Measurements from ENCODE around the gene ITLN1.
"Not testable (repeated sequence)": the region's sequence is repeated elsewhere in the genome, so short reads cannot be mapped to it uniquely, and the experiment has no call there.

The ITLN1 gene

DNA sequence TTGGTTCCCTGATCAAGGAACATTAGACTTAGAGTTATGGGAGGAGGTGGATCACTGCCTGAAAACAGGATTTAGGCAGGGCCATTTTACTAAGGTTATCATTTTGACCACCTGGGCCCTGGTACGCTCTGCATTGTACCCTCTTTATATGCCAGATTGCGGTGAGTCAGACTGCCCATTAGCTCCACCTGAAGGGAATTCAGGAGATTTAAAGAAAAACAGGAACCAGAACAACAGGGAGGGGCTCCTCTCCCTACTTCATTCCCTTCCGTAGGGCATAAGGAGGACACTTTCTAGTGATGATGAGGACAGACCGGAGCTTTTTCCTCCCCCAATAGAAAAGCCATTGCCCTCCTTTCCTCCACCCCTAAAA, 20.6 kb upstream of the ITLN1 start:
- no peaks in the 10 kb centered on the region for H3K36me3 ChIP-seq (ENCODE audit: control insufficient read depth in 2 of 2, insufficient read depth in 2 of 2, low read length in 2 of 2)
- H3K27ac ChIP-seq (ENCODE audit: low read depth in 2 of 2, low read length in 2 of 2): no peak overlapping the region
- no peaks in the 10 kb centered on the region for H3K27me3 ChIP-seq (ENCODE audit: control insufficient read depth in 2 of 2, insufficient read depth in 2 of 2, low read length in 2 of 2)
- H3K9ac ChIP-seq (ENCODE audit: low read depth in 1 of 2, low read length in 2 of 2): no peak overlapping the region
- no peaks in the 10 kb centered on the region for H3K4me1 ChIP-seq (ENCODE audit: control insufficient read depth in 2 of 2, insufficient read depth in 2 of 2, low read length in 2 of 2)
- no peak overlapping the region for H3K4me3 ChIP-seq (ENCODE audit: low read length in 2 of 2)
- H3K9me3 ChIP-seq (ENCODE audit: control insufficient read depth in 2 of 2, low read length in 2 of 2): no peaks in the 10 kb centered on the region

DNA sequence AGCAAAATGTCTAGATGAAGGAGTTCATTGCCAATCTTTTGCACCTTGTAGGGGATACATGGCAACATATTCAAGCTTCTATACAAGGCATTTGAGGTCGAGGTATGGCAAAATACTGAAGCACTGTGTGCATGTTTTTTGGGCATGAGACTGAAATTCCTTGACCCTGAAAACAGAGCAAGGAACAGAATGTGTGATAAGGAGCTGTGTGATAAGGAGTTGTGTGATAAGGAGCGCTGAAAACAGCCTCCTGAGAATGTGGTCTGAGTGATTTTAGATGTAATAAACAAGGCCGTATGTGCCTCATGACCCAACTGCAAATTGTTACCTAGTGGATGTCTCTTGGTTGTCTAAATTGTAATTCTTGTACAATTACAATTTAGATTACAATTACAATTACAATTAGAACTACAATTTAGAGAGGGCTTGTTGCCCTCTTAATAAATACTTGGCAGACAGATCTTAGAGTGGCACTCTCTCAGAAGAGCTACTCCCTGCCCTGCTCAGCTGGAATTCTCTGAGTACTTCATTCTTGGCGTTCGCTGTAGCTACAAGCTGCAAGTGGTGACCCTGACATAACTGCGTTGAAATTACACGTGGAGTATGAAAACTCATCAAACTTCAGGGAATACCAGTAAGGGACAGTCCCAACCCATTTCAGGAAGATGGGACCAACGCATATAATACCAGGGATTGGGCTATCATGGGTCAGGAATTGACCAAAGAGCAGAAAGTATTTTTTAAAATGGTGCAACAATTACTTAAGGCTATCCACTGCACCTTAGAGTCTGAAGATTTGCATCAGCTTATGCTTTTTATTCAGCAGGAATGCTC, 20.0 kb upstream of the ITLN1 start:
- no peak overlapping the region for H3K27ac ChIP-seq (ENCODE audit: low read depth in 2 of 2, low read length in 2 of 2)
- H3K36me3 ChIP-seq (ENCODE audit: control insufficient read depth in 2 of 2, insufficient read depth in 2 of 2, low read length in 2 of 2): no peaks in the 10 kb centered on the region
- H3K9me3 ChIP-seq (ENCODE audit: control insufficient read depth in 2 of 2, low read length in 2 of 2): no peaks in the 10 kb centered on the region
- no peaks in the 10 kb centered on the region for H3K4me1 ChIP-seq (ENCODE audit: control insufficient read depth in 2 of 2, insufficient read depth in 2 of 2, low read length in 2 of 2)
- H3K9ac ChIP-seq (ENCODE audit: low read depth in 1 of 2, low read length in 2 of 2): no peak overlapping the region
- no peak overlapping the region for H3K4me3 ChIP-seq (ENCODE audit: low read length in 2 of 2)
- no peaks in the 10 kb centered on the region for H3K27me3 ChIP-seq (ENCODE audit: control insufficient read depth in 2 of 2, insufficient read depth in 2 of 2, low read length in 2 of 2)

DNA sequence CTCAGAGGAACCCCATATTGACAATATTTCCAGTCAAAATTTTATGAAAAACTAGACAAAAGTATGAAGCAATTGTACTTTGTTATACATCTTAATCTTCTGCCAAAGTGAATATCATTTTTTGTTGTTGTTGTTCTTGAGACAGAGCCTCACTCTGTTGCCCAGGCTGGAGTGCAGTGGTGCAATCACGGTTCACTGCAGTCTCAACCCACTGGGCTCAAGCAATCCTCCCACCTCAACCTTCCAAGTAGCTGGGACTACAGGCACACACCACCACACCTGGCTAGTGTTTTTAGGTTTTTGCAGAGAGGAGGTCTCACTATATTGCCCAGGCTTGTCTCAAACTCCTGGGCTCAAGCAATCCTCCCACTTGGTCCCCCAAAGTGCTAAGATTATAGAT, 17.3 kb upstream of the ITLN1 start:
- H3K9ac ChIP-seq (ENCODE audit: low read depth in 1 of 2, low read length in 2 of 2); H3K4me3 ChIP-seq (ENCODE audit: low read length in 2 of 2); H3K36me3 ChIP-seq (ENCODE audit: control insufficient read depth in 2 of 2, insufficient read depth in 2 of 2, low read length in 2 of 2); H3K27me3 ChIP-seq (ENCODE audit: control insufficient read depth in 2 of 2, insufficient read depth in 2 of 2, low read length in 2 of 2); H3K9me3 ChIP-seq (ENCODE audit: control insufficient read depth in 2 of 2, low read length in 2 of 2); H3K27ac ChIP-seq (ENCODE audit: low read depth in 2 of 2, low read length in 2 of 2); H3K4me1 ChIP-seq (ENCODE audit: control insufficient read depth in 2 of 2, insufficient read depth in 2 of 2, low read length in 2 of 2): not testable (repeated sequence)

DNA sequence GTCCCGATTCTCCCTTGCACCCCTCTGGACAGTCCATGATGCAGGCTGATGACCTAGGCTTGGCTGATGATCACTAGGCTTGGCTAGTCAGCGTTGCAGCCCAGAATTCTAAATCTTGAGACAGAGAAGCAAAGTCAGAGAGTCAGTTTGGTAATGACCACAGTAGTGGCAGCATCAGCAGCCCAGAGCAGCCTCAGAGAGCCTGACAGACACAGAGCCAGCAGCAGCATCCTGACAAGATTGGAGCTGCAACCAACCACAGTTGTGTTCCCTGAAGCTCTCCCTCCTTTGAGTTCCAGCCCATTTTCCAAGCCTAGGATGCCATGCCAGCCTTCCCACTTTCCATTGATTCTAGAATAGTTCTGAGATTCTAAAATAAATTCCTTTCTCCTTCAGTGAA, 16.8 kb upstream of the ITLN1 start:
- H3K27me3 ChIP-seq (ENCODE audit: control insufficient read depth in 2 of 2, insufficient read depth in 2 of 2, low read length in 2 of 2): no peaks in the 10 kb centered on the region
- H3K36me3 ChIP-seq (ENCODE audit: control insufficient read depth in 2 of 2, insufficient read depth in 2 of 2, low read length in 2 of 2): no peaks in the 10 kb centered on the region
- H3K4me1 ChIP-seq (ENCODE audit: control insufficient read depth in 2 of 2, insufficient read depth in 2 of 2, low read length in 2 of 2): no peaks in the 10 kb centered on the region
- no peak overlapping the region for H3K9ac ChIP-seq (ENCODE audit: low read depth in 1 of 2, low read length in 2 of 2)
- no peak overlapping the region for H3K4me3 ChIP-seq (ENCODE audit: low read length in 2 of 2)
- no peak overlapping the region for H3K27ac ChIP-seq (ENCODE audit: low read depth in 2 of 2, low read length in 2 of 2)
- H3K9me3 ChIP-seq (ENCODE audit: control insufficient read depth in 2 of 2, low read length in 2 of 2): no peaks in the 10 kb centered on the region

DNA sequence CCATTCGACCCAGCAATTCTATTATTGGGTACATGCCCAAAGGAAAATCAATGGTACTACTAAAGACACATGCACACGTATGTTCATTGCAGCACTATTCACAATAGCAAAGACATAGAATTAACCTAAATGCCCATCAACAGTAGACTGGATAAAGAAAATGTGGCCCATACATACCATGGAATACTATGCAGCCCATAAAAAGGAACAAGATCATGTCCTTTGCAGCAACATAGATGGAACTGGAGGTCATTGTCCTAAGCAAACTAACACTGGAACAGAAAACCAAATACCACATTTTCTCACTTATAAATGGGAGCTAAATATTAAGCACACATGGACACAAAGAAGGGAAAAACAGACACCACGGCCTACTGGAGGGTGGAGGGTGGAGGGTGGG, 15.7 kb upstream of the ITLN1 start:
- not testable (repeated sequence) for H3K36me3 ChIP-seq (ENCODE audit: control insufficient read depth in 2 of 2, insufficient read depth in 2 of 2, low read length in 2 of 2); H3K9me3 ChIP-seq (ENCODE audit: control insufficient read depth in 2 of 2, low read length in 2 of 2); H3K4me1 ChIP-seq (ENCODE audit: control insufficient read depth in 2 of 2, insufficient read depth in 2 of 2, low read length in 2 of 2); H3K27me3 ChIP-seq (ENCODE audit: control insufficient read depth in 2 of 2, insufficient read depth in 2 of 2, low read length in 2 of 2); H3K4me3 ChIP-seq (ENCODE audit: low read length in 2 of 2); H3K9ac ChIP-seq (ENCODE audit: low read depth in 1 of 2, low read length in 2 of 2); H3K27ac ChIP-seq (ENCODE audit: low read depth in 2 of 2, low read length in 2 of 2)

DNA sequence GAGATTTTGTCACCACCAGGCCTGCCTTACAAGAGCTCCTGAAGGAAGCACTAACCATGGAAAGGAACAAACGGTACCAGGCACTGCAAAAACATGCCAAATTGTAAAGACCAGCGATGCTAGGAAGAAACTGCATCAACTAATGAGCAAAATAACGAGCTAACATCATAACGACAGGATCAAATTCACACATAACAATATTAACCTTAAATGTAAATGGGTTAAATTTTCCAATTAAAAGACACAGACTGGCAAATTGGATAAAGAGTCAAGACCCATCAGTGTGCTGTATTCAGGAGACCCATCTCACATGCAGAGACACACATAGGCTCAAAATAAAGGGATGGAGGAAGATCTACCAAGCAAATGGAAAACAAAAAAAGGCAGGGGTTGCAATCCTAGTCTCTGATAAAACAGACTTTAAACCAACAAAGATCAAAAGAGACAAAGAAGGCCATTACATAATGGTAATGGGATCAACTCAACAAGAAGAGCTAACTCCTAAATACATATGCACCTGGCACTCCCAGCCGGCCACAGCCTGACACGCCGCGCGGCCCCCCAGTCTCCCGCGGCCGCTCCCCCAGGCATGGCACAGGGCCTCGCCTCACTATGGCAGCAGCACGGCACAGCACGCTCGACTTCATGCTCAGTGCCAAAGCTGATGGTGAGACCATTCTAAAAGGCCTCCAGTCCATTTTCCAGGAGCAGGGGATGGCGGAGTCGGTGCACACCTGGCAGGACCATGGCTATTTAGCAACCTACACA, 9.6 kb upstream of the ITLN1 start:
- not testable (repeated sequence) for H3K27me3 ChIP-seq (ENCODE audit: control insufficient read depth in 2 of 2, insufficient read depth in 2 of 2, low read length in 2 of 2); H3K4me1 ChIP-seq (ENCODE audit: control insufficient read depth in 2 of 2, insufficient read depth in 2 of 2, low read length in 2 of 2); H3K9ac ChIP-seq (ENCODE audit: low read depth in 1 of 2, low read length in 2 of 2); H3K36me3 ChIP-seq (ENCODE audit: control insufficient read depth in 2 of 2, insufficient read depth in 2 of 2, low read length in 2 of 2); H3K27ac ChIP-seq (ENCODE audit: low read depth in 2 of 2, low read length in 2 of 2); H3K9me3 ChIP-seq (ENCODE audit: control insufficient read depth in 2 of 2, low read length in 2 of 2); H3K4me3 ChIP-seq (ENCODE audit: low read length in 2 of 2)

DNA sequence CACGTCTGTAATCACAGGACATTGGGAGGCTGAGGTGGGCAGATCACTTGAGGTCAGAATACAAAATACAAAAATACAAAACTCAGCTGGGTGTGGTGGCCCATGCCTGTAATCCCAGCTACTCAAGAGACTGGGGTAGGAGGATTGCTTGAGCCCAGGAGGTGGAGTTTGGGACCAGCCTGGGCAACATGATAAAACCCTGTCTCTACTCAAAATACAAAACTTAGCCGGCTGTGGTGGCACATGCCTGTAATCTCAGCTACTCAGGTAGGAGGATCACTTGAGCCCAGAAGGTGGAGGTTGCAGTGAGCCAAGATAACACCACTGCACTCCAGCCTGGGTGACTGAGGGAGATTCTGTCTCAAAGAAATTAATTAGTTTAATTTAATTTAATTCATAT, 6.5 kb upstream of the ITLN1 start:
- Histone ChIP-seq H3K36me3 (ENCODE audit: control insufficient read depth in 2 of 2, insufficient read depth in 2 of 2, low read length in 2 of 2) (no peaks in the 10 kb centered on the region), H3K9me3 (ENCODE audit: control insufficient read depth in 2 of 2, low read length in 2 of 2) (no peaks in the 10 kb centered on the region), H3K27ac (ENCODE audit: low read depth in 2 of 2, low read length in 2 of 2) (no peak overlapping the region), H3K4me1 (ENCODE audit: control insufficient read depth in 2 of 2, insufficient read depth in 2 of 2, low read length in 2 of 2) (no peaks in the 10 kb centered on the region), H3K27me3 (ENCODE audit: control insufficient read depth in 2 of 2, insufficient read depth in 2 of 2, low read length in 2 of 2) (no peaks in the 10 kb centered on the region), H3K9ac (ENCODE audit: low read depth in 1 of 2, low read length in 2 of 2) (no peak overlapping the region), H3K4me3 (ENCODE audit: low read length in 2 of 2) (no peak overlapping the region)

DNA sequence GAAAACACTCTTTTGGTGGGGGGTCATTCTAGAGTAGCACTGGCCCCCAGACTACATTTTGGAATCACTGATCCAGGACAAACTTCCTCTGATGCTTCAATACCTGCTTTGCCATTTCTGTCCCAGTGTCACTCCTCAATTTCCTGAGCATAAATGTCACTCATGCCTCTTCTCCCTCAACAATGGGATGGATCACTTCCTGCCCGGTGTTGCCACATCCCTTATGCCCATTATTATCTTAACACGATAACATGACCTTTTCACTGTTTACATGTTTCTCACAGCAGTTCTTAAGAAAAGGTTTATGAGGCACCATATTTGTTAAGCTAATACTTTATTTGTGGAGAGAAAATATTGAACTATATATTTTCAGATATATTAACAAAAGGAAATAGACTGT, 3.9 kb upstream of the ITLN1 start:
- Histone ChIP-seq H3K4me1 (ENCODE audit: control insufficient read depth in 2 of 2, insufficient read depth in 2 of 2, low read length in 2 of 2) (no peaks in the 10 kb centered on the region), H3K9ac (ENCODE audit: low read depth in 1 of 2, low read length in 2 of 2) (no peak overlapping the region), H3K4me3 (ENCODE audit: low read length in 2 of 2) (no peak overlapping the region), H3K27me3 (ENCODE audit: control insufficient read depth in 2 of 2, insufficient read depth in 2 of 2, low read length in 2 of 2) (no peaks in the 10 kb centered on the region), H3K36me3 (ENCODE audit: control insufficient read depth in 2 of 2, insufficient read depth in 2 of 2, low read length in 2 of 2) (no peaks in the 10 kb centered on the region), H3K9me3 (ENCODE audit: control insufficient read depth in 2 of 2, low read length in 2 of 2) (no peaks in the 10 kb centered on the region), H3K27ac (ENCODE audit: low read depth in 2 of 2, low read length in 2 of 2) (no peak overlapping the region)

DNA sequence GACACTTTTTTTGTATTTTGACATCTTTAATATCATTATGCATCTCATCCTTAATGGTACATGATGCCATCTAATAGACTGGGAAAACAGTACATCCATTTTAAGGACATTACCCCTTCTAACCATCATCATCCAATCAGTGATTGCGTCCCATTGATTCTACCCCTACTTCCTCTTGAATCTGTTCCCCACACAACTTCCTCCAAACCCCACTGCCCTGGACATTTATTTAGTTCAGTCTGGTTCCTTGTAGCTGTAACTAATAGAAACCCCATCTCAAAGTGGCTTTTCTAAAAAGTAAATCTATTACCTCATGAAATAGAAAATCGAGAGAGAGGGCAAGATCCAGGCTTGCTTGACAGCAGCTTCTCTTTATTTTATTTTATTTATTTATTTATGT, 2.1 kb upstream of the ITLN1 start:
- Histone ChIP-seq H3K9ac (ENCODE audit: low read depth in 1 of 2, low read length in 2 of 2) (no peak overlapping the region), H3K27me3 (ENCODE audit: control insufficient read depth in 2 of 2, insufficient read depth in 2 of 2, low read length in 2 of 2) (no peaks in the 10 kb centered on the region), H3K27ac (ENCODE audit: low read depth in 2 of 2, low read length in 2 of 2) (no peak overlapping the region), H3K4me1 (ENCODE audit: control insufficient read depth in 2 of 2, insufficient read depth in 2 of 2, low read length in 2 of 2) (no peaks in the 10 kb centered on the region), H3K4me3 (ENCODE audit: low read length in 2 of 2) (no peak overlapping the region), H3K36me3 (ENCODE audit: control insufficient read depth in 2 of 2, insufficient read depth in 2 of 2, low read length in 2 of 2) (no peaks in the 10 kb centered on the region), H3K9me3 (ENCODE audit: control insufficient read depth in 2 of 2, low read length in 2 of 2) (no peaks in the 10 kb centered on the region)

DNA sequence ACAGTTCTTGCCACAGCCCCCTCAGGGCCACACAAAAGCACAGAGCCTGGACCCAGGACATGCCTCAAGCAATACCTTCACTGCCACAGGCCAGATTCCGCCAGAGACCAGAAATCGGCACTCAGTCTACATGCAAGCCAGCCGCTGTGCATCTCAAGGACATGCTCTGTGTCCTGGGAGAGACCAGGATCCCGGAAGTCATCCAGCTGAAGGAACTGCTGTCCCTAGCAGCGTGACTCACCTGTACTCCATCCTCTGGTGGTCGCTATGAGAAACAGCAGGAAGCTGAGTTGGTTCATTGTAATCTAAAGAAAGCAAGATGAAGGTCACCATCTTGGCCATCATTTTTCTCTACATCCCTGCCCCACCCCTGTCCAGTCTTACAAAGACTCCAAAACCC, 401 bp downstream of the ITLN1 start:
- H3K9me3 ChIP-seq (ENCODE audit: control insufficient read depth in 2 of 2, low read length in 2 of 2): no peaks in the 10 kb centered on the region
- H3K27me3 ChIP-seq (ENCODE audit: control insufficient read depth in 2 of 2, insufficient read depth in 2 of 2, low read length in 2 of 2): no peaks in the 10 kb centered on the region
- H3K4me1 ChIP-seq (ENCODE audit: control insufficient read depth in 2 of 2, insufficient read depth in 2 of 2, low read length in 2 of 2): no peaks in the 10 kb centered on the region
- peak overlapping the region in 1 of 2 donors; percentile 38 for H3K4me3 ChIP-seq (ENCODE audit: low read length in 2 of 2)
- no peaks in the 10 kb centered on the region for H3K36me3 ChIP-seq (ENCODE audit: control insufficient read depth in 2 of 2, insufficient read depth in 2 of 2, low read length in 2 of 2)
- no peak overlapping the region for H3K9ac ChIP-seq (ENCODE audit: low read depth in 1 of 2, low read length in 2 of 2)
- no peak overlapping the region for H3K27ac ChIP-seq (ENCODE audit: low read depth in 2 of 2, low read length in 2 of 2)

Measured in mucosa of rectum (tissue), 2 donors.